Gastroesophageal sphincter (tissue), 3 donors: ENCODE data around the gene CEACAM16.

Experiments used
- EP300 ChIP-seq: sonication (generic); formaldehyde crosslinking; IDR thresholded peaks from one replicate; pipeline ENCODE4 v1.6.1; 2017; ENCODE audit warnings: antibody characterized with exemption, mild to moderate bottlenecking
- POLR2AphosphoS5 ChIP-seq: sonication (generic); formaldehyde crosslinking; IDR thresholded peaks from one replicate; pipeline ENCODE4 v1.6.1; 2017; ENCODE audit warnings: antibody characterized with exemption
- TF ChIP-seq, protein P1 (sequence below), 4 experiments: fragments of 200-600 bp in 2 of 4; fragments of 450-650 bp in 2 of 4; sonication (generic) in 1 of 4; IDR thresholded peaks; one replicate each; pipeline ENCODE4 v1.5.1; 2017 to 2019; ENCODE audit warnings: antibody characterized with exemption in 4 of 4, mild to moderate bottlenecking in 2 of 4, moderate library complexity in 2 of 4

DNA sequence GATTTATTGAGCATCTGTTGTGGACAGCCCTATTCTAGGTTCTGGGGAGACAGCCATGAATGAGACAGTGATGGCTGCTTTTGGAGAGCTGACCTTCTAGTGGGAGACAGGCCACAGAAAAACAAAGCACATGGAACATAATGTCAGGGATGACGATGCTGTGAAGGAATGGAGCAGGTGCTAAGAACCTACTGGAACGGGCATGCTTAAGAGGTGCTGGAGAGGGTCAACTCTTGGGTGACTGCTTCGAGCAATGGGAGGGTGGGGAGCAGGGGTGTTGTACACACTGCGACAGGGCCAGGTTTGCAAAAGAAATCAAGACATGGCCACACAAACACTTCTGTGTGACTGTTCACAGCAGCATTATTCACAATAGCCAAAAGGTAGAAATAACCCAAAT, 12.1 kb upstream of the CEACAM16 start:
- TF ChIP-seq, protein P1, sequence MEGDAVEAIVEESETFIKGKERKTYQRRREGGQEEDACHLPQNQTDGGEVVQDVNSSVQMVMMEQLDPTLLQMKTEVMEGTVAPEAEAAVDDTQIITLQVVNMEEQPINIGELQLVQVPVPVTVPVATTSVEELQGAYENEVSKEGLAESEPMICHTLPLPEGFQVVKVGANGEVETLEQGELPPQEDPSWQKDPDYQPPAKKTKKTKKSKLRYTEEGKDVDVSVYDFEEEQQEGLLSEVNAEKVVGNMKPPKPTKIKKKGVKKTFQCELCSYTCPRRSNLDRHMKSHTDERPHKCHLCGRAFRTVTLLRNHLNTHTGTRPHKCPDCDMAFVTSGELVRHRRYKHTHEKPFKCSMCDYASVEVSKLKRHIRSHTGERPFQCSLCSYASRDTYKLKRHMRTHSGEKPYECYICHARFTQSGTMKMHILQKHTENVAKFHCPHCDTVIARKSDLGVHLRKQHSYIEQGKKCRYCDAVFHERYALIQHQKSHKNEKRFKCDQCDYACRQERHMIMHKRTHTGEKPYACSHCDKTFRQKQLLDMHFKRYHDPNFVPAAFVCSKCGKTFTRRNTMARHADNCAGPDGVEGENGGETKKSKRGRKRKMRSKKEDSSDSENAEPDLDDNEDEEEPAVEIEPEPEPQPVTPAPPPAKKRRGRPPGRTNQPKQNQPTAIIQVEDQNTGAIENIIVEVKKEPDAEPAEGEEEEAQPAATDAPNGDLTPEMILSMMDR (IDR thresholded peaks at IDR 0.05): no peak
- TF ChIP-seq POLR2AphosphoS5 (no peak), EP300 (no peak)
